Measurements from ENCODE around the gene DCAF17. TPM values are rescaled to one million over a fixed set of nuclear protein-coding genes. Genes with fewer than 3 reads are reported as not detected.

Gene DCAF17
- polyA plus RNA-seq, 1 donor from 2014 or later = 20.3 TPM

DNA sequence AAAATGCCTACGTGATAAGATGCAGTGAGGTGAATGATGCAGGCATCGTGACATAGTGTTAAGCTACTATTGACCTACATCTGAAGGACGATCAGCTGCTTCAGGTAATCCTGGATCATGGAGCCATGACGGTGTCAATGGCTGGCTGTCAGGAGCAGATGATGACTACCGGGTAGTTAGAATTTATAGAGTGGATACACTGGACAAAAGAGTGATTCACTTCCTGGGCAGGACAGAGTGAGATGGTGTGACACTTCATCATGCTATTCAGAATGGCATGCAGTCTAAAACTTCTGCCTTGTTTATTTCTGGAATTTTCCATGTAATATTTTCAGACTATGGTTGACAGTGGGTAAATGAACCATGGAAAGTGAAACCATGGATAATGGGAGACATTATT is 29.8 kb upstream of the DCAF17 start:
- no peak overlapping the region for H2AFZ ChIP-seq (ENCODE audit: low read depth, low read length)
- no peaks in the 10 kb centered on the region for H3K36me3 ChIP-seq (ENCODE audit: insufficient read depth, low read length)
- no peaks in the 10 kb centered on the region for H3K79me2 ChIP-seq (replicated peaks; ENCODE audit: insufficient read depth, low read length)
- no peaks in the 10 kb centered on the region for H3K9me2 ChIP-seq (ENCODE audit: insufficient read depth, low read length)
- H4K20me1 ChIP-seq (ENCODE audit: insufficient read depth) = no peaks in the 10 kb centered on the region
- H3K4me2 ChIP-seq (ENCODE audit: low read length) = no peak overlapping the region
- H3K9ac ChIP-seq (ENCODE audit: low read length) = no peak overlapping the region
- TF ChIP-seq EP300 (conservative IDR thresholded peaks at IDR 0.05; ENCODE audit: poor library complexity, severe bottlenecking) (no peak), POLR2AphosphoS5 (IDR thresholded peaks at IDR 0.05) (no peak), RAD21 (conservative IDR thresholded peaks at IDR 0.05) (no peak), SMC3 (conservative IDR thresholded peaks at IDR 0.05; ENCODE audit: poor library complexity) (no peak), MXI1 (conservative IDR thresholded peaks at IDR 0.05; ENCODE audit: poor library complexity, severe bottlenecking) (no peak), TAF1 (IDR thresholded peaks at IDR 0.05; ENCODE audit: low read depth) (no peak), EZH2 (IDR thresholded peaks at IDR 0.05; ENCODE audit: borderline replicate concordance, insufficient read depth, low read length, poor library complexity, severe bottlenecking) (no peak)
- TF ChIP-seq, protein P1, sequence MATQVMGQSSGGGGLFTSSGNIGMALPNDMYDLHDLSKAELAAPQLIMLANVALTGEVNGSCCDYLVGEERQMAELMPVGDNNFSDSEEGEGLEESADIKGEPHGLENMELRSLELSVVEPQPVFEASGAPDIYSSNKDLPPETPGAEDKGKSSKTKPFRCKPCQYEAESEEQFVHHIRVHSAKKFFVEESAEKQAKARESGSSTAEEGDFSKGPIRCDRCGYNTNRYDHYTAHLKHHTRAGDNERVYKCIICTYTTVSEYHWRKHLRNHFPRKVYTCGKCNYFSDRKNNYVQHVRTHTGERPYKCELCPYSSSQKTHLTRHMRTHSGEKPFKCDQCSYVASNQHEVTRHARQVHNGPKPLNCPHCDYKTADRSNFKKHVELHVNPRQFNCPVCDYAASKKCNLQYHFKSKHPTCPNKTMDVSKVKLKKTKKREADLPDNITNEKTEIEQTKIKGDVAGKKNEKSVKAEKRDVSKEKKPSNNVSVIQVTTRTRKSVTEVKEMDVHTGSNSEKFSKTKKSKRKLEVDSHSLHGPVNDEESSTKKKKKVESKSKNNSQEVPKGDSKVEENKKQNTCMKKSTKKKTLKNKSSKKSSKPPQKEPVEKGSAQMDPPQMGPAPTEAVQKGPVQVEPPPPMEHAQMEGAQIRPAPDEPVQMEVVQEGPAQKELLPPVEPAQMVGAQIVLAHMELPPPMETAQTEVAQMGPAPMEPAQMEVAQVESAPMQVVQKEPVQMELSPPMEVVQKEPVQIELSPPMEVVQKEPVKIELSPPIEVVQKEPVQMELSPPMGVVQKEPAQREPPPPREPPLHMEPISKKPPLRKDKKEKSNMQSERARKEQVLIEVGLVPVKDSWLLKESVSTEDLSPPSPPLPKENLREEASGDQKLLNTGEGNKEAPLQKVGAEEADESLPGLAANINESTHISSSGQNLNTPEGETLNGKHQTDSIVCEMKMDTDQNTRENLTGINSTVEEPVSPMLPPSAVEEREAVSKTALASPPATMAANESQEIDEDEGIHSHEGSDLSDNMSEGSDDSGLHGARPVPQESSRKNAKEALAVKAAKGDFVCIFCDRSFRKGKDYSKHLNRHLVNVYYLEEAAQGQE (IDR thresholded peaks at IDR 0.05; ENCODE audit: borderline replicate concordance) = no peak
- TF ChIP-seq, protein P2, sequence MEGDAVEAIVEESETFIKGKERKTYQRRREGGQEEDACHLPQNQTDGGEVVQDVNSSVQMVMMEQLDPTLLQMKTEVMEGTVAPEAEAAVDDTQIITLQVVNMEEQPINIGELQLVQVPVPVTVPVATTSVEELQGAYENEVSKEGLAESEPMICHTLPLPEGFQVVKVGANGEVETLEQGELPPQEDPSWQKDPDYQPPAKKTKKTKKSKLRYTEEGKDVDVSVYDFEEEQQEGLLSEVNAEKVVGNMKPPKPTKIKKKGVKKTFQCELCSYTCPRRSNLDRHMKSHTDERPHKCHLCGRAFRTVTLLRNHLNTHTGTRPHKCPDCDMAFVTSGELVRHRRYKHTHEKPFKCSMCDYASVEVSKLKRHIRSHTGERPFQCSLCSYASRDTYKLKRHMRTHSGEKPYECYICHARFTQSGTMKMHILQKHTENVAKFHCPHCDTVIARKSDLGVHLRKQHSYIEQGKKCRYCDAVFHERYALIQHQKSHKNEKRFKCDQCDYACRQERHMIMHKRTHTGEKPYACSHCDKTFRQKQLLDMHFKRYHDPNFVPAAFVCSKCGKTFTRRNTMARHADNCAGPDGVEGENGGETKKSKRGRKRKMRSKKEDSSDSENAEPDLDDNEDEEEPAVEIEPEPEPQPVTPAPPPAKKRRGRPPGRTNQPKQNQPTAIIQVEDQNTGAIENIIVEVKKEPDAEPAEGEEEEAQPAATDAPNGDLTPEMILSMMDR (IDR thresholded peaks at IDR 0.05; ENCODE audit: poor library complexity, severe bottlenecking) = no peak
- no peak overlapping the region for H3K27ac ChIP-seq (ENCODE audit: low read length)
- H3K4me3 ChIP-seq (ENCODE audit: low read length) = no peak overlapping the region
- H3F3A ChIP-seq (ENCODE audit: insufficient read depth, low read length, poor library complexity, severe bottlenecking) = no peaks in the 10 kb centered on the region
- no peaks in the 10 kb centered on the region for H3K9me3 ChIP-seq (ENCODE audit: low read length)
- H3K27me3 ChIP-seq (ENCODE audit: insufficient read depth, low read depth, low read length) = no peaks in the 10 kb centered on the region

DNA sequence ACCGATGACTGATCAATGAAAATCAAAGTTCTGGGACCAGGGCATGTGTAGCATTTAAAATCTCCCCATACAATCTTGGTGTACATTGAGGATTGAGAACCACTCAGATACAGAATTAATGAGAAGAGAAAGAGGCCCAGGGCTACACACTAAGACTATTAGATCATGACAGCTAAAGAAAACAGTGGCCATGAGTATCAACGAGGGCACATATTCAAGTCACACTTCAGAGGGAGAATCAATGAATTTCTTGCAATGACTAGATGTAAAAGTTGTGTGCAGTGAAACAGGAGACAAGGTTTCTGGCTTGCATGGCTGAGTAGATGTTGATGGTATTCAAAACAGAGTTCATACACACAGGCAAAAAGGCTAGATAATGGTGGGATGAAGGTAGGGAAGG is 29.3 kb upstream of the DCAF17 start:
- Histone ChIP-seq H4K20me1 (ENCODE audit: insufficient read depth) (no peaks in the 10 kb centered on the region), H3K9me2 (ENCODE audit: insufficient read depth, low read length) (no peaks in the 10 kb centered on the region), H3K36me3 (ENCODE audit: insufficient read depth, low read length) (no peaks in the 10 kb centered on the region), H3K27ac (ENCODE audit: low read length) (no peak overlapping the region), H3K9ac (ENCODE audit: low read length) (no peak overlapping the region), H3K79me2 (replicated peaks; ENCODE audit: insufficient read depth, low read length) (no peaks in the 10 kb centered on the region), H2AFZ (ENCODE audit: low read depth, low read length) (no peak overlapping the region), H3K4me2 (ENCODE audit: low read length) (no peak overlapping the region), H3F3A (ENCODE audit: insufficient read depth, low read length, poor library complexity, severe bottlenecking) (no peaks in the 10 kb centered on the region), H3K9me3 (ENCODE audit: low read length) (no peaks in the 10 kb centered on the region), H3K27me3 (ENCODE audit: insufficient read depth, low read depth, low read length) (no peaks in the 10 kb centered on the region), H3K4me3 (ENCODE audit: low read length) (no peak overlapping the region)
- no peak for TF ChIP-seq EP300 (conservative IDR thresholded peaks at IDR 0.05; ENCODE audit: poor library complexity, severe bottlenecking)
- no peak for TF ChIP-seq RAD21 (conservative IDR thresholded peaks at IDR 0.05)
- TF ChIP-seq TAF1 (IDR thresholded peaks at IDR 0.05; ENCODE audit: low read depth) = no peak
- no peak for TF ChIP-seq EZH2 (IDR thresholded peaks at IDR 0.05; ENCODE audit: borderline replicate concordance, insufficient read depth, low read length, poor library complexity, severe bottlenecking)
- TF ChIP-seq POLR2AphosphoS5 (IDR thresholded peaks at IDR 0.05) = no peak
- TF ChIP-seq, protein P2 (IDR thresholded peaks at IDR 0.05; ENCODE audit: poor library complexity, severe bottlenecking) = no peak
